Measurements from ENCODE around the gene SCARF2.

Gene SCARF2

GRCh38 chr22:20453222-20453621, 15.6 kb upstream of the SCARF2 start:
- TF ChIP-seq TAF1 (IDR thresholded peaks at IDR 0.05; ENCODE audit: borderline replicate concordance, insufficient read depth, low read length) = no peak
- no peak for TF ChIP-seq POLR2AphosphoS5 (IDR thresholded peaks at IDR 0.05; ENCODE audit: low read depth, low read length)
- TF ChIP-seq FOXP2 (optimal IDR thresholded peaks at IDR 0.05; ENCODE audit: borderline replicate concordance, extremely low read depth, extremely low read length, insufficient read depth) = no peak
- no peak for TF ChIP-seq REST (IDR thresholded peaks at IDR 0.05; ENCODE audit: insufficient read depth in 1 of 2, low read depth in 2 of 2, low read length in 2 of 2)
- TF ChIP-seq SIN3A (IDR thresholded peaks at IDR 0.05; ENCODE audit: borderline replicate concordance, insufficient read depth, low read length) = no peak

- TF ChIP-seq REST (IDR thresholded peaks at IDR 0.05; ENCODE audit: insufficient read depth in 1 of 2, low read depth in 2 of 2, low read length in 2 of 2) = no peak
- no peak for TF ChIP-seq POLR2AphosphoS5 (IDR thresholded peaks at IDR 0.05; ENCODE audit: low read depth, low read length)
- no peak for TF ChIP-seq TAF1 (IDR thresholded peaks at IDR 0.05; ENCODE audit: borderline replicate concordance, insufficient read depth, low read length)
- TF ChIP-seq SIN3A (IDR thresholded peaks at IDR 0.05; ENCODE audit: borderline replicate concordance, insufficient read depth, low read length) = no peak
- no peak for TF ChIP-seq FOXP2 (optimal IDR thresholded peaks at IDR 0.05; ENCODE audit: borderline replicate concordance, extremely low read depth, extremely low read length, insufficient read depth)
Measured at GRCh38 chr22:20451920-20452319, 14.3 kb upstream of the SCARF2 start.

GRCh38 chr22:20450551-20450906, 12.9 kb upstream of the SCARF2 start:
- TF ChIP-seq REST (IDR thresholded peaks at IDR 0.05; ENCODE audit: insufficient read depth in 1 of 2, low read depth in 2 of 2, low read length in 2 of 2) (no peak), FOXP2 (optimal IDR thresholded peaks at IDR 0.05; ENCODE audit: borderline replicate concordance, extremely low read depth, extremely low read length, insufficient read depth) (no peak), POLR2AphosphoS5 (IDR thresholded peaks at IDR 0.05; ENCODE audit: low read depth, low read length) (no peak), TAF1 (IDR thresholded peaks at IDR 0.05; ENCODE audit: borderline replicate concordance, insufficient read depth, low read length) (no peak), SIN3A (IDR thresholded peaks at IDR 0.05; ENCODE audit: borderline replicate concordance, insufficient read depth, low read length) (no peak)

GRCh38 chr22:20449819-20450550, 12.4 kb upstream of the SCARF2 start:
- TF ChIP-seq REST (IDR thresholded peaks at IDR 0.05; ENCODE audit: insufficient read depth in 1 of 2, low read depth in 2 of 2, low read length in 2 of 2) = no peak
- no peak for TF ChIP-seq POLR2AphosphoS5 (IDR thresholded peaks at IDR 0.05; ENCODE audit: low read depth, low read length)
- no peak for TF ChIP-seq FOXP2 (optimal IDR thresholded peaks at IDR 0.05; ENCODE audit: borderline replicate concordance, extremely low read depth, extremely low read length, insufficient read depth)
- no peak for TF ChIP-seq SIN3A (IDR thresholded peaks at IDR 0.05; ENCODE audit: borderline replicate concordance, insufficient read depth, low read length)
- no peak for TF ChIP-seq TAF1 (IDR thresholded peaks at IDR 0.05; ENCODE audit: borderline replicate concordance, insufficient read depth, low read length)
